Chondrocyte (in vitro differentiated cells): ENCODE measurements around the gene TBC1D16. TPM values are rescaled to one million over a fixed set of nuclear protein-coding genes. Genes with fewer than 3 reads are reported as not detected.
"Not testable (repeated sequence)": the region's sequence is repeated elsewhere in the genome, so short reads cannot be mapped to it uniquely, and the experiment has no call there.

ENCODE experiments used
- DNase-seq: peaks from one replicate; pipeline ENCODE4 v3.0.0; 2021; ENCODE audit warnings: mixed read lengths, low spot score
- H3K27ac Mint-ChIP-seq: one replicate; pipeline ENCODE4 v1.8.0; 2021; ENCODE audit warnings: mild to moderate bottlenecking, moderate library complexity, mixed read lengths; ENCODE audit not compliant: unreplicated experiment
- H3K27me3 Mint-ChIP-seq: 2 replicates; pipeline ENCODE4 v1.8.0; 2021; ENCODE audit warnings: low read depth, mixed read lengths
- H3K36me3 Mint-ChIP-seq: 2 replicates; pipeline ENCODE4 v1.8.0; 2021; ENCODE audit warnings: low read depth, mixed read lengths
- H3K4me1 Mint-ChIP-seq: 2 replicates; pipeline ENCODE4 v1.8.0; 2021; ENCODE audit warnings: low read depth, mild to moderate bottlenecking, mixed read lengths
- H3K4me3 Mint-ChIP-seq: one replicate; pipeline ENCODE4 v1.8.0; 2021; ENCODE audit warnings: mild to moderate bottlenecking, moderate library complexity, mixed read lengths; ENCODE audit not compliant: unreplicated experiment
- H3K9me3 Mint-ChIP-seq: 2 replicates; pipeline ENCODE4 v1.8.0; 2021; ENCODE audit warnings: low read depth, mixed read lengths
- total RNA-seq: library from RNA; stranded (reverse); gene quantifications from 3 replicates; pipeline ENCODE4 v1.2.1, GENCODE V29; 2021
- TF ChIP-seq, protein P1 (sequence below): fragments of 200-600 bp; sonication (generic); IDR thresholded peaks from 2 replicates; pipeline ENCODE4 v1.5.0; 2021; ENCODE audit warnings: antibody characterized with exemption, mild to moderate bottlenecking, moderate library complexity

The TBC1D16 gene
- total RNA-seq, 1 donor from 2014 or later: 51.4 TPM

DNA sequence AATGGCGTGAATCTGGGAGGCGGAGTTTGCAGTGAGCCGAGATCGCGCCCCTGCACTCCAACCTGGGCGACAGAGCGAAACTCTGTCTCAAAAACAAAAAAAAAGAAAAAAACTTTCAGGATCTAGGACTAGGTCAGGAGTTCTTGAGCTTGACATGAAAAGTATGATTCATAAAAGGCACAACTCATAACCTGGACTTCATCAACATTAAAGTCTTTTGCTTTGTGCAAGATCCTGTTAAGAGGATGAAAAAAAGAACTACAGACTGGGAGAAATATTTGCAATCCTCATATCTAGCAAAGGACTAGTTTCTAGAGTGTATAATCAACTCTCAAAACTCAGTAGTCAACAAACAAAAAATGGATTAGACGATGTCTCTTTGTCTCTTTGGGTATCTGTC is 40.0 kb downstream of the TBC1D16 start:
- TF ChIP-seq, protein P1, sequence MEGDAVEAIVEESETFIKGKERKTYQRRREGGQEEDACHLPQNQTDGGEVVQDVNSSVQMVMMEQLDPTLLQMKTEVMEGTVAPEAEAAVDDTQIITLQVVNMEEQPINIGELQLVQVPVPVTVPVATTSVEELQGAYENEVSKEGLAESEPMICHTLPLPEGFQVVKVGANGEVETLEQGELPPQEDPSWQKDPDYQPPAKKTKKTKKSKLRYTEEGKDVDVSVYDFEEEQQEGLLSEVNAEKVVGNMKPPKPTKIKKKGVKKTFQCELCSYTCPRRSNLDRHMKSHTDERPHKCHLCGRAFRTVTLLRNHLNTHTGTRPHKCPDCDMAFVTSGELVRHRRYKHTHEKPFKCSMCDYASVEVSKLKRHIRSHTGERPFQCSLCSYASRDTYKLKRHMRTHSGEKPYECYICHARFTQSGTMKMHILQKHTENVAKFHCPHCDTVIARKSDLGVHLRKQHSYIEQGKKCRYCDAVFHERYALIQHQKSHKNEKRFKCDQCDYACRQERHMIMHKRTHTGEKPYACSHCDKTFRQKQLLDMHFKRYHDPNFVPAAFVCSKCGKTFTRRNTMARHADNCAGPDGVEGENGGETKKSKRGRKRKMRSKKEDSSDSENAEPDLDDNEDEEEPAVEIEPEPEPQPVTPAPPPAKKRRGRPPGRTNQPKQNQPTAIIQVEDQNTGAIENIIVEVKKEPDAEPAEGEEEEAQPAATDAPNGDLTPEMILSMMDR: no peak
- H3K27ac Mint-ChIP-seq: no peak overlapping the region
- H3K4me1 Mint-ChIP-seq: peaks cover 42% of the 10 kb centered on the region
- H3K36me3 Mint-ChIP-seq: peaks cover 2% of the 10 kb centered on the region
- DNase-seq: no peak
- H3K4me3 Mint-ChIP-seq: no peak overlapping the region
- H3K27me3 Mint-ChIP-seq: no peaks in the 10 kb centered on the region
- H3K9me3 Mint-ChIP-seq: no peaks in the 10 kb centered on the region

DNA sequence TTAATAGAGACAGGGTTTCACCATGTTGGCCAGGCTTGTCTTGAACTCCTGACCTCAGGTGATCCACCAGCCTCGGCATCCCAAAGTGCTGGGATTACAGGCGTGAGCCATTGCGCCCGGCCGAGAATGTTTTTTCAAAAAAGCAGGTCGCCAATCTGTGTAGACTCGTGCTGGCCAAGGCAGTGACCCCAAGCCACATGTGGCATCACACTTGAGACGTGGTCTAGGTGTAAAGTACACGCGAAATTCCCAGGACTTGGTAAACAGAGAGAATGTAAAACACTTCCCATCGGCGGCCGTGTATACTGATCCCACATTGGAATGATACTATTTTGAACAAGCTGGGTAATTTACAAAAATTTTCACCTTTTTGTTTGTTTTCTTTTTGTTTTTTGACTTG is 41.1 kb downstream of the TBC1D16 start:
- Mint-ChIP-seq H3K4me3 (no peak overlapping the region), H3K9me3 (no peaks in the 10 kb centered on the region), H3K27me3 (no peaks in the 10 kb centered on the region), H3K27ac (no peak overlapping the region), H3K4me1 (peaks cover 47% of the 10 kb centered on the region), H3K36me3 (peaks cover 2% of the 10 kb centered on the region)
- TF ChIP-seq, protein P1: no peak
- DNase-seq: no peak

DNA sequence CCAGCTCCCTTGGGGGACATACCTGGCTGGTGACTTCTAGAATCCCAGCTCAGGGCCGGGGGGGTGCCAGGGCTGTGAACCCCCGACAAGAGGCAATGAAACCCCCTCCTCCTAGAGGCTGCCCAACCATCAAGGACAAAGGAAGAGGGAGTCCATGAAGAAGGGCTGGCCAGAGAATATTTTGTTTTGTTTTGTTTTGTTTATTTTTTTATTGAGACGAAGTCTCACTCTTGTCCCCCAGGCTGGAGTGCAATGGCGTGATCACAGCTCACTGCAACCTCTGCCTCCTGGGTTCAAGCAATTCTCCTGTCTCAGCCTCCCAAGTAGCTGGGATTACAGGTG is 41.5 kb downstream of the TBC1D16 start:
- H3K4me3 Mint-ChIP-seq, H3K27me3 Mint-ChIP-seq, H3K36me3 Mint-ChIP-seq, DNase-seq, H3K9me3 Mint-ChIP-seq: not testable (repeated sequence)
- Mint-ChIP-seq H3K4me1 (peaks cover 47% of the 10 kb centered on the region), H3K27ac (peak overlapping the region; percentile 97)

DNA sequence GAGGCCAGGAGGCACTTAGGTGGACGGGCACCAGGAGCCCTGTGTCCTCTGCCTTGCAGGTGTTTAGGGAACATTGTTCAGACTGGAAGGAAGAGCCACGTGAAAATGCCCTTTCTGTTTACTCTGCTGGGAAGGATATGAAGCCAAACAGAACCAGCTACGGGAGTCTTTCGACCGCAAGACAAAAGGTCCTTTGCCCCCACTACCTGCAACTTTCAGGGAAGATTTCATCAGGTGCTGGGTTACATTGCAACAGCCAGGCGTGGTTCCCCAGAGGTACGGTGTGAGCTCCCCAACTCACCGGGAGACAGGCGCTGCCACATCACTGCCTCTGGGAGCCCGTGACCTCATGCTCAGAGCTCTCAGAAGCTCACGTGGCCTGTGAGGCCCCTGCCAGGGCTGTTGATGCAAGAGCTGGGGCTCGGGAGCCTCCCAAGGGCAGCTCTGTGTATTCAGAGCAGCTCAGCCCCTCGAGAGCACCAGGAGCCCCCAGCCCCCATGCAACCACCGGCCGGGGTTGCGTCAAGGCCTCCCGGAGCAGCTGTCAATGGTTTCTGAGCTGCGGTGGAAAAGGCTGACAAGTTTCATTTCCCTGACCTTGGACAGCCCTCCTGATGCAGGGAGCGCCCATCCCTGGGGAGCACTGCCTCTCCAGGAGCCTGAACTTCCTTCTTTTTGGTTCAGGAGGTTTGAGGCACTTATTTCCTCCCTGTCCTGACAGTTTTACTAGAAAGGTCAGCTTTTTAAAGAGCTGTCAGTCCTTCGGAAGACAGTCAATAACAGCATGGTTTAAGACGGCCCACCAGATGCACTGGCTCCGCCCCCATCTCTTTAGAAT is 42.1 kb downstream of the TBC1D16 start:
- peaks cover 1% of the 10 kb centered on the region for H3K36me3 Mint-ChIP-seq

DNA sequence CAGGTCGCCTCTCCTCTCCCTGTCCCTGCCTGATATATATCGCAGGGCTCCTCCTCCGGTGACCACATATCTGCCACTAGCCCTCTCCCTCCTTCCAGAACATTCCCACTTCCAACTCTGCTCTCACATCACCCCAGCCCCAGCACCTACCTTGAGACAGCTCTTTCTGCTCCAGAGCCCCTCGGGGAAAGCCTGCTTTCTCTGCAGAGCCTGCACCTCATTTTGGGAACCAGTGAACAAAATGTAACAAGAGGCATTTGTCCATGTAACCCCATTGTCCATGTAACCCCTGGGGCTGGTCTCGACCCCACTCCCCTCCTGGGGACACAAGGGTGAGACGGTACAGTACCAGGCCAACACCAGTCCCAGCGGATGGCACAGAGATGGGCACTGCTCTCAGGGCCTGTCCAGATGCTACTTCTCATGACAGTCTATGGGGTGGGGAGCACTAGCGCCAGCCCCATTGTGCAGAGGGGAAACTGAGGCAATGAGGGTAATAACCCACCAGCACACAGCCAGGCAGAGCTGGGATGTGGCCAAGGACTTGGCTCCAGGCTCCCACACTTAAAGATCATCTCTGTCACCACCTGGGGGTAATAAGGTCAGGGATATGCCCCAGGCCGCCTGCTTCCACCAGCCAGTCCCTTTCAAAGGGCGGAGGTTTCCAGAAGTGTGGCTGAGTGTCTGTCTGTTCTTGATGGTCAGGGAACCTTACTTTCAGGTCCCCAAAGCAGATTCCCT is 42.9 kb downstream of the TBC1D16 start:
- Mint-ChIP-seq H3K4me3 (peak overlapping the region; percentile 64), H3K27me3 (no peaks in the 10 kb centered on the region), H3K4me1 (peaks cover 59% of the 10 kb centered on the region), H3K36me3 (no peaks in the 10 kb centered on the region), H3K9me3 (no peaks in the 10 kb centered on the region), H3K27ac (peak overlapping the region; percentile 97)
- TF ChIP-seq, protein P1: no peak
- DNase-seq: no peak

More for the DNA sequence above, 42.1 kb downstream of the TBC1D16 start:
- Mint-ChIP-seq H3K27me3 (no peaks in the 10 kb centered on the region), H3K4me1 (peaks cover 52% of the 10 kb centered on the region), H3K4me3 (peak overlapping the region; percentile 22), H3K27ac (peak overlapping the region; percentile 97), H3K9me3 (no peaks in the 10 kb centered on the region)
- TF ChIP-seq, protein P1: no peak
- DNase-seq: peak; percentile 86
